Measurements from ENCODE around the gene ADNP. TPM values are rescaled to one million over a fixed set of nuclear protein-coding genes. Genes with fewer than 3 reads are reported as not detected.

ADNP gene
- total RNA-seq, 5 donors from 2014 or later (not counting 1 experiment from before 2014, with no cell fraction given): 57.4 to 66.8 (median 61.7) TPM

- Mint-ChIP-seq H3K9me3 (no peaks in the 10 kb centered on the region), H3K36me3 (peaks cover 35% of the 10 kb centered on the region), H3K27ac (no peak overlapping the region), H3K4me3 (no peak overlapping the region), H3K27me3 (no peaks in the 10 kb centered on the region), H3K4me1 (peaks cover 2 to 6% (median 4%) of the 10 kb centered on the region in 3 donors)
- peak in 2 of 35 experiments; percentile 8 to 22 for DNase-seq
- Histone ChIP-seq H3K4me3 (ENCODE audit: control insufficient read depth in 1 of 2, extremely low read depth in 1 of 2, low read length in 1 of 2) (no peak overlapping the region), H3K27me3 (replicated peaks in 1 of 2; ENCODE audit: control insufficient read depth in 2 of 2, extremely low read depth in 1 of 2, insufficient read depth in 2 of 2, low read length in 1 of 2) (no peaks in the 10 kb centered on the region), H3K9me3 (no peaks in the 10 kb centered on the region), H3K36me3 (ENCODE audit: control insufficient read depth in 2 of 2, extremely low read depth in 1 of 2, insufficient read depth in 1 of 2, low read length in 1 of 2) (peaks cover 36 to 78% of the 10 kb centered on the region in 2 donors), H3K4me1 (ENCODE audit: control insufficient read depth in 1 of 2, extremely low read depth in 1 of 2, insufficient read depth in 2 of 2, low read length in 2 of 2) (no peaks in the 10 kb centered on the region), H3K27ac (ENCODE audit: low read length) (no peak overlapping the region)
- 91% methylated on average over 5 of the region's 7 CpGs for WGBS (ENCODE audit: insufficient coverage)
- ChIA-PET CTCF (interaction anchor here in 1 of 2 donors (1.0 to 1.3 kb wide), 2 partner anchors 12 to 14 kb away, joined by 3 to 8 read pairs; partner anchors contain the start of gene ADNP), POLR2A (interaction anchor here (0.5 to 0.6 kb wide), 2 partner anchors 10 to 34 kb away, joined by 3 to 5 read pairs; no protein-coding TSS in a partner anchor)
- no peak for ATAC-seq (replicated peaks in 1 of 4)
These were observed 11.8 kb upstream of the ADNP start for GRCh38 chr20:50943069-50943468.

GRCh38 chr20:50933589-50933988 is 2.4 kb upstream of the ADNP start:
- Mint-ChIP-seq H3K36me3 (peaks cover 30% of the 10 kb centered on the region), H3K4me1 (peaks cover 15 to 23% (median 21%) of the 10 kb centered on the region in 3 donors)
- no CpG with 5 or more reads among the region's 1 CpG for WGBS (ENCODE audit: insufficient coverage)

DNA sequence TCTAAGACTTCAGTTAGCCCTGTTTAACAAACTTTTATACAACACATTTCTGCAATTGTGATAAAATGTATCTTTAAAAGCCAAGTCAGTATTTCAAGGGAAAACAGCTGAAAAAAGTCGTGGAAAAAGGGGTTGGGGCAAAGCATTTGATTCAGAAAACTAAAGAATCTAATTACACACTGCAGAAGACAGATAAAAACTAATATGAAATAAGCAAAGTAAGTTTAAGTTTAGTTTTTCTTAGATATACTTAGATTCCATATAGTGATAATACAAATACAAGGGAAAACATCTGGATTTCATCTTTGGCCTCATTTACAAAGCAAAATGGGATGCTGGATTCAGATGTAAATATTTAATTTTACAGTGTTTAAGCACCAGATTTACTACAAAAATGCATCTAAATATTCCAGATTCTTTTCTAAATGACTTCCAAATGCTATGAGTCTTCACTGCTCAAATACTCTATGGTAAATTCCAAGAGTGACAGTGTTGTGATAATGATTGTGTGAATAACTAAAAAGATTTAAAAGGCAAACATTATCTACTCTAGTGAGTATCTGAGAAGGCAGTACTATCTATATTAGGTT is 1.5 kb upstream of the ADNP start:
- peaks cover 24 to 25% of the 10 kb centered on the region in 2 experiments for H3K4me1 ChIP-seq (ENCODE audit: control insufficient read depth in 1 of 2, extremely low read depth in 1 of 2, insufficient read depth in 2 of 2, low read length in 2 of 2)
- ATAC-seq (replicated peaks in 1 of 4) (no peak), DNase-seq (no peak)
- H3K27ac ChIP-seq (ENCODE audit: low read length): peak overlapping the region; percentile 100
- no peaks in the 10 kb centered on the region for H3K27me3 ChIP-seq (replicated peaks in 1 of 2; ENCODE audit: control insufficient read depth in 2 of 2, extremely low read depth in 1 of 2, insufficient read depth in 2 of 2, low read length in 1 of 2)
- WGBS (ENCODE audit: insufficient coverage): no CpG with 5 or more reads among the region's 1 CpG
- CTCF ChIA-PET: interaction anchor here in 1 of 2 donors (1.1 kb wide), 1 partner anchor 26 kb away, joined by 4 read pairs; the partner anchor contains the start of genes DPM1 and MOCS3
- H3K36me3 ChIP-seq (ENCODE audit: control insufficient read depth in 2 of 2, extremely low read depth in 1 of 2, insufficient read depth in 1 of 2, low read length in 1 of 2): peaks cover 0 to 32% of the 10 kb centered on the region in 2 donors
- peaks cover 35% of the 10 kb centered on the region for H3K36me3 Mint-ChIP-seq
- peak overlapping the region; percentile 88 to 90 for H3K27ac Mint-ChIP-seq
- no peak overlapping the region for H3K4me3 ChIP-seq (ENCODE audit: control insufficient read depth in 1 of 2, extremely low read depth in 1 of 2, low read length in 1 of 2)
- H3K9me3 ChIP-seq: no peaks in the 10 kb centered on the region
- no peaks in the 10 kb centered on the region for H3K27me3 Mint-ChIP-seq
- peak overlapping the region; percentile 82 to 96 (median 86) for H3K4me3 Mint-ChIP-seq
- POLR2A ChIA-PET: interaction anchor here (0.6 to 2.1 kb wide), 3 partner anchors 9 to 785 kb away, joined by 3 to 41 read pairs (median 3); partner anchors contain the start of genes DPM1 (in 1 of the 2) and MOCS3 (in 1 of the 2)
- H3K9me3 Mint-ChIP-seq: no peaks in the 10 kb centered on the region
- peaks cover 23 to 30% (median 28%) of the 10 kb centered on the region in 3 donors for H3K4me1 Mint-ChIP-seq

More at GRCh38 chr20:50933589-50933988, 2.4 kb upstream of the ADNP start:
- peaks cover 0 to 31% of the 10 kb centered on the region in 2 donors for H3K36me3 ChIP-seq (ENCODE audit: control insufficient read depth in 2 of 2, extremely low read depth in 1 of 2, insufficient read depth in 1 of 2, low read length in 1 of 2)
- ChIA-PET POLR2A (interaction anchor here in 1 of 2 donors (0.6 to 1.0 kb wide), 3 partner anchors 9 to 1709 kb away, joined by 3 to 4 read pairs (median 3); partner anchors contain the start of genes DPM1 and MOCS3), CTCF (interaction anchor here in 1 of 2 donors (0.5 to 1.2 kb wide), 4 partner anchors 24 to 106 kb away, joined by 4 read pairs; partner anchors contain the start of genes DPM1 and MOCS3)
- H3K4me3 Mint-ChIP-seq: no peak overlapping the region
- no peak overlapping the region for H3K4me3 ChIP-seq (ENCODE audit: control insufficient read depth in 1 of 2, extremely low read depth in 1 of 2, low read length in 1 of 2)
- peaks cover 18 to 21% of the 10 kb centered on the region in 2 experiments for H3K4me1 ChIP-seq (ENCODE audit: control insufficient read depth in 1 of 2, extremely low read depth in 1 of 2, insufficient read depth in 2 of 2, low read length in 2 of 2)
- H3K27ac ChIP-seq (ENCODE audit: low read length): no peak overlapping the region
- H3K9me3 Mint-ChIP-seq: no peaks in the 10 kb centered on the region
- no peaks in the 10 kb centered on the region for H3K27me3 ChIP-seq (replicated peaks in 1 of 2; ENCODE audit: control insufficient read depth in 2 of 2, extremely low read depth in 1 of 2, insufficient read depth in 2 of 2, low read length in 1 of 2)
- H3K9me3 ChIP-seq: no peaks in the 10 kb centered on the region
- H3K27ac Mint-ChIP-seq: peak overlapping the region; percentile 46 to 90
- H3K27me3 Mint-ChIP-seq: no peaks in the 10 kb centered on the region
- no peak for DNase-seq
- no peak for ATAC-seq (replicated peaks in 1 of 4)

GRCh38 chr20:50932016-50932485 is 814 bp upstream of the ADNP start:
- no peaks in the 10 kb centered on the region for H3K27me3 ChIP-seq (replicated peaks in 1 of 2; ENCODE audit: control insufficient read depth in 2 of 2, extremely low read depth in 1 of 2, insufficient read depth in 2 of 2, low read length in 1 of 2)
- Mint-ChIP-seq H3K4me1 (peaks cover 31 to 38% (median 36%) of the 10 kb centered on the region in 3 donors), H3K27ac (peak overlapping the region; percentile 88 to 90), H3K9me3 (no peaks in the 10 kb centered on the region), H3K4me3 (peak overlapping the region; percentile 82 to 96 (median 86)), H3K27me3 (no peaks in the 10 kb centered on the region), H3K36me3 (peaks cover 38% of the 10 kb centered on the region)
- H3K4me1 ChIP-seq (ENCODE audit: control insufficient read depth in 1 of 2, extremely low read depth in 1 of 2, insufficient read depth in 2 of 2, low read length in 2 of 2): peaks cover 25 to 30% of the 10 kb centered on the region in 2 experiments
- WGBS (ENCODE audit: insufficient coverage): 62% methylated on average over 4 of the region's 6 CpGs
- H3K4me3 ChIP-seq (ENCODE audit: control insufficient read depth in 1 of 2, extremely low read depth in 1 of 2, low read length in 1 of 2): peak overlapping the region; percentile 91 to 95
- no peak for DNase-seq
- H3K36me3 ChIP-seq (ENCODE audit: control insufficient read depth in 2 of 2, extremely low read depth in 1 of 2, insufficient read depth in 1 of 2, low read length in 1 of 2): peaks cover 0 to 28% of the 10 kb centered on the region in 2 donors
- no peak for ATAC-seq (replicated peaks in 1 of 4)
- no peaks in the 10 kb centered on the region for H3K9me3 ChIP-seq
- CTCF ChIA-PET: interaction anchor here in 1 of 2 donors (0.8 to 3.7 kb wide), 5 partner anchors 17 to 622 kb away, joined by 3 to 56 read pairs (median 12); partner anchors contain the start of genes BCAS4, DPM1 and MOCS3
- POLR2A ChIA-PET: interaction anchor here (0.6 to 2.1 kb wide), 6 partner anchors 11 to 784 kb away, joined by 3 to 41 read pairs (median 4); partner anchors contain the start of genes DPM1 (in 2 of the 2), MOCS3 (in 2 of the 2) and BCAS4 (in 1 of the 2)
- H3K27ac ChIP-seq (ENCODE audit: low read length): peak overlapping the region; percentile 100

DNA sequence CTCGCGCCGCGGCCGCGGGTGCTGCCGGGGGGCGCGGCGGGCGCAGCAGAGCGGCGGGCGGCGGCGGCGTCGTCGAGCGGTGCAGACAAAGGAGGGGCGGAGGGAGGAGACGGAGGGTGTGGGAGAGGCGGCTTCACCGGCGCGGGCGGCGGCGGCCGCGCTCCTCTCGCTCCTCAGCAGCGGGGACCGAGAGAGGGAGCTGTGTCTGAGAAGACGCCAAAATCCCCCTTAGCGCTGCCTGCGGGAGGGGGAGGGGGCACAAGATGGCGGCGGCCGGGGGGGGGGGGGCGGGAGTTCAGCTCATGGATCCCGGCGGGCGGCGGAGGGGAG is 296 bp downstream of the ADNP start:
- Histone ChIP-seq H3K27ac (ENCODE audit: low read length) (peak overlapping the region; percentile 100), H3K36me3 (ENCODE audit: control insufficient read depth in 2 of 2, extremely low read depth in 1 of 2, insufficient read depth in 1 of 2, low read length in 1 of 2) (peaks cover 0 to 21% of the 10 kb centered on the region in 2 donors), H3K4me1 (ENCODE audit: control insufficient read depth in 1 of 2, extremely low read depth in 1 of 2, insufficient read depth in 2 of 2, low read length in 2 of 2) (peaks cover 25 to 33% of the 10 kb centered on the region in 2 experiments), H3K4me3 (ENCODE audit: control insufficient read depth in 1 of 2, extremely low read depth in 1 of 2, low read length in 1 of 2) (peak overlapping the region; percentile 91 to 95), H3K9me3 (no peaks in the 10 kb centered on the region), H3K27me3 (replicated peaks in 1 of 2; ENCODE audit: control insufficient read depth in 2 of 2, extremely low read depth in 1 of 2, insufficient read depth in 2 of 2, low read length in 1 of 2) (no peaks in the 10 kb centered on the region)
- peaks cover 42 to 46% (median 43%) of the 10 kb centered on the region in 3 donors for H3K4me1 Mint-ChIP-seq
- under 1% methylated on average over 21 of the region's 45 CpGs for WGBS (ENCODE audit: insufficient coverage)
- H3K27ac Mint-ChIP-seq: peak overlapping the region; percentile 86 to 98
- H3K27me3 Mint-ChIP-seq: no peaks in the 10 kb centered on the region
- ATAC-seq (replicated peaks in 1 of 4) (peak; percentile 50 to 65 (median 54)), DNase-seq (peak in 23 of 35 experiments; percentile 50 to 88 (median 71))
- H3K4me3 Mint-ChIP-seq: peak overlapping the region; percentile 84 to 96 (median 86)
- ChIA-PET CTCF (interaction anchor here (0.6 to 4.1 kb wide), 14 partner anchors 11 to 611 kb away, joined by 3 to 56 read pairs (median 7); partner anchors contain the start of genes BCAS4 (in 1 of the 2), DPM1 (in 1 of the 2) and MOCS3 (in 1 of the 2)), POLR2A (interaction anchor here (0.6 to 2.1 kb wide), 10 partner anchors 10 to 1255 kb away, joined by 4 to 41 read pairs (median 6); partner anchors contain the start of genes DPM1 (in 2 of the 2), MOCS3 (in 2 of the 2) and BCAS4 (in 1 of the 2))
- no peaks in the 10 kb centered on the region for H3K9me3 Mint-ChIP-seq
- peaks cover 35% of the 10 kb centered on the region for H3K36me3 Mint-ChIP-seq

Data from T-cell (primary cell).